Lower leg skin (tissue), 3 donors: ENCODE data around the gene RUNX3.

ENCODE experiments used
- POLR2A ChIP-seq, 2 donors: fragments of 450-650 bp; IDR thresholded peaks; one replicate each; pipeline ENCODE4 v1.6.1; 2016 to 2017; ENCODE audit warnings: antibody characterized with exemption in 2 of 2, mild to moderate bottlenecking in 1 of 2, moderate library complexity in 1 of 2
- TF ChIP-seq, protein P1 (sequence below), 3 donors: fragments of 450-650 bp; IDR thresholded peaks; one replicate each; pipeline ENCODE4 v1.5.1; 2016; ENCODE audit warnings: antibody characterized with exemption in 3 of 3, mild to moderate bottlenecking in 3 of 3, moderate library complexity in 2 of 3

- TF ChIP-seq, protein P1, sequence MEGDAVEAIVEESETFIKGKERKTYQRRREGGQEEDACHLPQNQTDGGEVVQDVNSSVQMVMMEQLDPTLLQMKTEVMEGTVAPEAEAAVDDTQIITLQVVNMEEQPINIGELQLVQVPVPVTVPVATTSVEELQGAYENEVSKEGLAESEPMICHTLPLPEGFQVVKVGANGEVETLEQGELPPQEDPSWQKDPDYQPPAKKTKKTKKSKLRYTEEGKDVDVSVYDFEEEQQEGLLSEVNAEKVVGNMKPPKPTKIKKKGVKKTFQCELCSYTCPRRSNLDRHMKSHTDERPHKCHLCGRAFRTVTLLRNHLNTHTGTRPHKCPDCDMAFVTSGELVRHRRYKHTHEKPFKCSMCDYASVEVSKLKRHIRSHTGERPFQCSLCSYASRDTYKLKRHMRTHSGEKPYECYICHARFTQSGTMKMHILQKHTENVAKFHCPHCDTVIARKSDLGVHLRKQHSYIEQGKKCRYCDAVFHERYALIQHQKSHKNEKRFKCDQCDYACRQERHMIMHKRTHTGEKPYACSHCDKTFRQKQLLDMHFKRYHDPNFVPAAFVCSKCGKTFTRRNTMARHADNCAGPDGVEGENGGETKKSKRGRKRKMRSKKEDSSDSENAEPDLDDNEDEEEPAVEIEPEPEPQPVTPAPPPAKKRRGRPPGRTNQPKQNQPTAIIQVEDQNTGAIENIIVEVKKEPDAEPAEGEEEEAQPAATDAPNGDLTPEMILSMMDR (IDR thresholded peaks at IDR 0.05), result no peak
- TF ChIP-seq POLR2A (IDR thresholded peaks at IDR 0.05), result no peak
These were observed 37.9 kb upstream of the RUNX3 start for GRCh38 chr1:24967962-24968361.
